NCI-H446 (cell line): Measurements from ENCODE around the gene ASB18.

ENCODE experiments used
- DNase-seq, 2 experiments: peaks; one replicate each; lab custom pipeline; 2025; lab: John Stamatoyannopoulos, UW

Gene ASB18

GRCh38 chr2:236205867-236206645 is 58.1 kb downstream of the ASB18 start:
- DNase-seq, result no peak

GRCh38 chr2:236204953-236205352 is 59.3 kb downstream of the ASB18 start:
- DNase-seq, result no peak

GRCh38 chr2:236200378-236200777 is 63.8 kb downstream of the ASB18 start:
- no peak for DNase-seq

GRCh38 chr2:236196366-236196765 is 67.8 kb downstream of the ASB18 start:
- no peak for DNase-seq

- DNase-seq, result no peak
Observed at GRCh38 chr2:236195726-236196125, 68.5 kb downstream of the ASB18 start.

GRCh38 chr2:236194786-236195185 is 69.4 kb downstream of the ASB18 start:
- no peak for DNase-seq

GRCh38 chr2:236193026-236193425 is 71.2 kb downstream of the ASB18 start:
- no peak for DNase-seq

GRCh38 chr2:236190674-236191073 is 73.5 kb downstream of the ASB18 start:
- DNase-seq, result no peak

- DNase-seq, result no peak
Observed at GRCh38 chr2:236184701-236185100, 79.5 kb downstream of the ASB18 start.

- DNase-seq, result peak; percentile 58 to 76
Observed at GRCh38 chr2:236180831-236181453, 83.3 kb downstream of the ASB18 start.

- DNase-seq, result no peak
Observed at GRCh38 chr2:236180076-236180816, 84.0 kb downstream of the ASB18 start.

- no peak for DNase-seq
Observed at GRCh38 chr2:236179236-236180075, 84.8 kb downstream of the ASB18 start.

GRCh38 chr2:236178890-236179235 is 85.3 kb downstream of the ASB18 start:
- no peak for DNase-seq

- DNase-seq, result peak; percentile 76 to 85
Observed at GRCh38 chr2:236177967-236178889, 86.0 kb downstream of the ASB18 start.

GRCh38 chr2:236177604-236177966 is 86.6 kb downstream of the ASB18 start:
- DNase-seq, result peak in 1 of 2 experiments; percentile 39

GRCh38 chr2:236176951-236177350 is 87.3 kb downstream of the ASB18 start:
- no peak for DNase-seq

GRCh38 chr2:236176417-236176816 is 87.8 kb downstream of the ASB18 start:
- peak in 1 of 2 experiments; percentile 20 for DNase-seq

- no peak for DNase-seq
Observed at GRCh38 chr2:236175548-236176150, 88.6 kb downstream of the ASB18 start.

- no peak for DNase-seq
Observed at GRCh38 chr2:236173729-236174607, 90.2 kb downstream of the ASB18 start.
